ENCODE results near the gene CCDC97. TPM values are rescaled to one million over a fixed set of nuclear protein-coding genes. Genes with fewer than 3 reads are reported as not detected.
"Not testable (repeated sequence)": the region's sequence is repeated elsewhere in the genome, so short reads cannot be mapped to it uniquely, and the experiment has no call there.

The CCDC97 gene
- total and polyA plus RNA-seq, 5 donors from 2014 or later: 17.7 to 43.7 (median 20.1) TPM

DNA sequence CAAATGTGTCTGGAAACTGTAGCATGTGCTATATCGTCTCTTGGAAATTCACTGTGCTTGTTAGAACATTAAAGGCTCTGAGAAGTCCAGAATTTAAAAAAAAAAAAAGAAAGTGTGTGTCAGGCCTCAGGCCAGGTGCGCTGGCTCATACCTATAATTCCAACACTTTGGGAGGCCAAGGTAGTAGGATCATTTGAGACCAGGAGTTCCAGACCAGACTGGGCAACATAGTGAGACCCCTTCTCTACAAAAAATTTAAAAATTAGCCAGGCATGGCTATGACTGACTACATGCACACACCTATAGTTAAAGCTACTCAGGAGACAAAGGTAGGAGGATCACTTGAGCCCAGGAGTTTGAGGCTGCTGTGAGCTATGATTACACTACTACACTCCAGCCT is 40.9 kb upstream of the CCDC97 start:
- Histone ChIP-seq H3K27ac (ENCODE audit: insufficient read depth, low read length, poor library complexity, severe bottlenecking) (no peak overlapping the region), H3K9me3 (ENCODE audit: control insufficient read depth in 2 of 2, low read length in 2 of 2) (no peaks in the 10 kb centered on the region), H3K4me1 (ENCODE audit: control insufficient read depth, insufficient read depth, low read length, poor library complexity, severe bottlenecking) (peaks cover 27% of the 10 kb centered on the region), H3K4me3 (ENCODE audit: low read depth, low read length) (no peak overlapping the region), H3K36me3 (ENCODE audit: control insufficient read depth, insufficient read depth, low read length) (peaks cover 68% of the 10 kb centered on the region), H3K27me3 (ENCODE audit: control insufficient read depth, insufficient read depth, low read length) (no peaks in the 10 kb centered on the region)
- Mint-ChIP-seq H3K9me3 (no peaks in the 10 kb centered on the region), H3K36me3 (peaks cover 44% of the 10 kb centered on the region), H3K27ac (no peak overlapping the region), H3K4me1 (peaks cover 0 to 38% (median 26%) of the 10 kb centered on the region in 4 donors), H3K4me3 (no peak overlapping the region), H3K27me3 (no peaks in the 10 kb centered on the region)
- DNase-seq (no peak), ATAC-seq (ENCODE audit: low read depth in 2 of 2) (no peak)

- no peak for ATAC-seq (ENCODE audit: low read depth in 2 of 2)
- Mint-ChIP-seq H3K27me3 (no peaks in the 10 kb centered on the region), H3K9me3 (no peaks in the 10 kb centered on the region), H3K4me1 (peaks cover 0 to 36% (median 26%) of the 10 kb centered on the region in 4 donors), H3K27ac (no peak overlapping the region), H3K4me3 (no peak overlapping the region), H3K36me3 (peaks cover 48% of the 10 kb centered on the region)
- Histone ChIP-seq H3K4me1 (ENCODE audit: control insufficient read depth, insufficient read depth, low read length, poor library complexity, severe bottlenecking) (peaks cover 27% of the 10 kb centered on the region), H3K27ac (ENCODE audit: insufficient read depth, low read length, poor library complexity, severe bottlenecking) (no peak overlapping the region), H3K27me3 (ENCODE audit: control insufficient read depth, insufficient read depth, low read length) (no peaks in the 10 kb centered on the region), H3K4me3 (ENCODE audit: low read depth, low read length) (no peak overlapping the region), H3K9me3 (ENCODE audit: control insufficient read depth in 2 of 2, low read length in 2 of 2) (no peaks in the 10 kb centered on the region), H3K36me3 (ENCODE audit: control insufficient read depth, insufficient read depth, low read length) (peaks cover 73% of the 10 kb centered on the region)
- DNase-seq: no peak
Measured at GRCh38 chr19:41269571-41269970, 40.4 kb upstream of the CCDC97 start.

DNA sequence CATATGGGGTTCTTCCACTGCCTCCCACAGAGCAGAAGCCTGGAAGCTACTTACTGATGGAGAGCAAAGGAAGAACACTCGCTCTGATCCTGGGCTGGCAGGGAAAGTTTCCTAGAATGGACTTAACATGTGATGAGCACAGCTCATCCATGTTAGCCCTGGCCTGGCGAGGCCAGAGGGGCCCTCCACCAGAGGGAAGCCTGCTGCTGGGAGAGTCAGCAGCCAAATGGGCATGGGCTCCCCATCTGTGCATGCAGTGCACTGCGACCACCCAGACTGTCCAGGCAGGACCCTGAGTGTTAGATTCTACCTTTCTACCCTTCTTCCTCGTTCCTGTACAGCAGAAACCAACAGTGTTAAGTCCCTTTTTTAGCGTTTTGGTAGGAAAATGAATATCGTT is 36.9 kb upstream of the CCDC97 start:
- Mint-ChIP-seq H3K27ac (peak overlapping the region in 2 of 3 donors; percentile 17 to 84), H3K9me3 (no peaks in the 10 kb centered on the region), H3K4me3 (peak overlapping the region in 1 of 4 donors; percentile 19), H3K36me3 (peaks cover 53% of the 10 kb centered on the region), H3K4me1 (peaks cover 0 to 18% (median 3%) of the 10 kb centered on the region in 4 donors), H3K27me3 (no peaks in the 10 kb centered on the region)
- H3K27me3 ChIP-seq (ENCODE audit: control insufficient read depth, insufficient read depth, low read length): no peaks in the 10 kb centered on the region
- no peak overlapping the region for H3K4me3 ChIP-seq (ENCODE audit: low read depth, low read length)
- no peak overlapping the region for H3K27ac ChIP-seq (ENCODE audit: insufficient read depth, low read length, poor library complexity, severe bottlenecking)
- peaks cover 96% of the 10 kb centered on the region for H3K36me3 ChIP-seq (ENCODE audit: control insufficient read depth, insufficient read depth, low read length)
- ATAC-seq (ENCODE audit: low read depth in 2 of 2) (no peak), DNase-seq (no peak)
- no peaks in the 10 kb centered on the region for H3K9me3 ChIP-seq (ENCODE audit: control insufficient read depth in 2 of 2, low read length in 2 of 2)
- H3K4me1 ChIP-seq (ENCODE audit: control insufficient read depth, insufficient read depth, low read length, poor library complexity, severe bottlenecking): no peaks in the 10 kb centered on the region

- Mint-ChIP-seq H3K27me3 (no peaks in the 10 kb centered on the region), H3K36me3 (peaks cover 60% of the 10 kb centered on the region), H3K27ac (no peak overlapping the region), H3K9me3 (no peaks in the 10 kb centered on the region), H3K4me3 (no peak overlapping the region), H3K4me1 (peaks cover 0 to 17% (median 2%) of the 10 kb centered on the region in 4 donors)
- H3K4me3 ChIP-seq (ENCODE audit: low read depth, low read length): no peak overlapping the region
- H3K36me3 ChIP-seq (ENCODE audit: control insufficient read depth, insufficient read depth, low read length): peaks cover 96% of the 10 kb centered on the region
- no peaks in the 10 kb centered on the region for H3K27me3 ChIP-seq (ENCODE audit: control insufficient read depth, insufficient read depth, low read length)
- H3K27ac ChIP-seq (ENCODE audit: insufficient read depth, low read length, poor library complexity, severe bottlenecking): no peak overlapping the region
- no peaks in the 10 kb centered on the region for H3K4me1 ChIP-seq (ENCODE audit: control insufficient read depth, insufficient read depth, low read length, poor library complexity, severe bottlenecking)
- DNase-seq (no peak), ATAC-seq (ENCODE audit: low read depth in 2 of 2) (no peak)
- no peaks in the 10 kb centered on the region for H3K9me3 ChIP-seq (ENCODE audit: control insufficient read depth in 2 of 2, low read length in 2 of 2)
Measured at GRCh38 chr19:41274802-41275201, 35.2 kb upstream of the CCDC97 start.

DNA sequence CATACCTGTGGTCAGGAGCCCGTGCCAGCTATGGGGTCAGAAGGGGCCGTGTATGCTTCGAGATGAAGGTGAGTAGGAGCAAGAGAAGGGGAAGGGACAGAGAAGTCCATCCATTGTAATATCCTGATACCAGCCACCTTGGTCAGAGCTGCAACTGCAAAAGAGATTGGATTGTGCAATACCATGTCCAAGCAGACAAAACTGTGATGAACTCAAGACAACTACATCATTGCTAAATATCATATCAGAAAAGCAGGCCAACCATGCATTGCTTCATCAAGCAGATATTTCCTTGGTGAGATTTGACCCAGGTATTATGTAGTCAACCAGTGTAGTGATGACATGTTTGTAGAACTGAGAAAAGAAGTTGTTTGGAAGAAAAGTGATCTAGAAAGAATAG is 33.7 kb upstream of the CCDC97 start:
- Histone ChIP-seq H3K36me3 (ENCODE audit: control insufficient read depth, insufficient read depth, low read length) (peaks cover 97% of the 10 kb centered on the region), H3K4me3 (ENCODE audit: low read depth, low read length) (no peak overlapping the region)

GRCh38 chr19:41278478-41278877 is 31.5 kb upstream of the CCDC97 start:
- Histone ChIP-seq H3K4me3 (ENCODE audit: low read depth, low read length) (no peak overlapping the region), H3K36me3 (ENCODE audit: control insufficient read depth, insufficient read depth, low read length) (peaks cover 88% of the 10 kb centered on the region), H3K9me3 (ENCODE audit: control insufficient read depth in 2 of 2, low read length in 2 of 2) (no peaks in the 10 kb centered on the region), H3K27ac (ENCODE audit: insufficient read depth, low read length, poor library complexity, severe bottlenecking) (no peak overlapping the region), H3K27me3 (ENCODE audit: control insufficient read depth, insufficient read depth, low read length) (no peaks in the 10 kb centered on the region), H3K4me1 (ENCODE audit: control insufficient read depth, insufficient read depth, low read length, poor library complexity, severe bottlenecking) (no peaks in the 10 kb centered on the region)
- Mint-ChIP-seq H3K4me3 (no peak overlapping the region), H3K27ac (no peak overlapping the region), H3K27me3 (no peaks in the 10 kb centered on the region), H3K4me1 (peaks cover 0 to 9% (median 0%) of the 10 kb centered on the region in 4 donors), H3K36me3 (peaks cover 60% of the 10 kb centered on the region), H3K9me3 (no peaks in the 10 kb centered on the region)
- no peak for DNase-seq
- ATAC-seq (ENCODE audit: low read depth in 2 of 2): no peak

More for the DNA sequence above, 33.7 kb upstream of the CCDC97 start:
- Mint-ChIP-seq H3K27me3 (no peaks in the 10 kb centered on the region), H3K4me3 (no peak overlapping the region), H3K4me1 (peaks cover 0 to 20% (median 2%) of the 10 kb centered on the region in 4 donors), H3K36me3 (peaks cover 70% of the 10 kb centered on the region), H3K9me3 (no peaks in the 10 kb centered on the region), H3K27ac (no peak overlapping the region)
- H3K9me3 ChIP-seq (ENCODE audit: control insufficient read depth in 2 of 2, low read length in 2 of 2): no peaks in the 10 kb centered on the region
- H3K27ac ChIP-seq (ENCODE audit: insufficient read depth, low read length, poor library complexity, severe bottlenecking): no peak overlapping the region
- no peaks in the 10 kb centered on the region for H3K27me3 ChIP-seq (ENCODE audit: control insufficient read depth, insufficient read depth, low read length)
- no peaks in the 10 kb centered on the region for H3K4me1 ChIP-seq (ENCODE audit: control insufficient read depth, insufficient read depth, low read length, poor library complexity, severe bottlenecking)
- no peak for ATAC-seq (ENCODE audit: low read depth in 2 of 2)
- DNase-seq: no peak

DNA sequence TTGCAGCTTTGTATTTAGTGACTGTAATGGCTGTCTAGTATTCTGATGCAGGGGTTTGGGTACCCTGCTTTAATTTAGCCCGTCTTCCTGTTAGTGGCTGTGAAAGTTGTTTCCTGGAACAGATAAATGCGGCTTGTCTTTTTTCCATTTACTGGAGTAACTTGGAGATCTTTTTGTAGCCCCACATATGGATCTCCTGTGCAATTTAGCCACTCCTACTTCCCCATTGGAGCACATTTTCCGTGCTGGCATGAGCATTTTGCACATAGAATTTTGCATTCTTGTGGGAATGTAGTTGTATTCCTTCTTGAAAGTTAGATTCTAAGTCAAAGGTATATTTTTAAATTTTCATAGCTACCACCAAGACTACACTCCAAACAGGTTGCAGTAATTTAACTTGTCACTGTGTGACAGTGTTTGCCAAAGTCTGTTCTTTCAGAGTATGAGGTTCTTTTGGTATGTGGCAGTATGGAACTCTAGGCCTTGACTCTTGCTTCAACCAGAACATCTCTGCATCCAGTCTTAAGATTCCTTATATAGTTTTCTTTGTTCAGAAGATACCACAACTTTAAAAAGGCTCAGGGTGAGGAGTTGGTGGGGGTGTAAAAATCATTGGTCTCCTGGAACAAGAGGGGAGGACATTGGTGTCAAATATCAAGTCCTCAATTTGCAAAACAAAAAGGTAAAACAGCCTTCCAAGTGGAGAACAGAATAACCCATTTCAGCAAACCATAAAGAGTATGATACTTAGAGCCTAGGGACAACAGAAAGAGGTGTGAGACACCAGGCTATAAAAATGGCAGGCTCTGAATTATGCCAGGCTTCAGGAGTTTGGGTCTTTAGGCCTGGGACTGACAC is 21.1 kb upstream of the CCDC97 start:
- Mint-ChIP-seq H3K4me1 (peaks cover 0 to 10% (median 1%) of the 10 kb centered on the region in 4 donors), H3K27me3 (no peaks in the 10 kb centered on the region), H3K4me3 (no peak overlapping the region), H3K36me3 (peaks cover 27% of the 10 kb centered on the region), H3K9me3 (no peaks in the 10 kb centered on the region), H3K27ac (peak overlapping the region in 2 of 3 donors; percentile 38 to 52)
- H3K4me1 ChIP-seq (ENCODE audit: control insufficient read depth, insufficient read depth, low read length, poor library complexity, severe bottlenecking): no peaks in the 10 kb centered on the region
- ATAC-seq (ENCODE audit: low read depth in 2 of 2): no peak
- no peak for DNase-seq
- no peak overlapping the region for H3K27ac ChIP-seq (ENCODE audit: insufficient read depth, low read length, poor library complexity, severe bottlenecking)
- H3K36me3 ChIP-seq (ENCODE audit: control insufficient read depth, insufficient read depth, low read length): peaks cover 85% of the 10 kb centered on the region
- no peaks in the 10 kb centered on the region for H3K27me3 ChIP-seq (ENCODE audit: control insufficient read depth, insufficient read depth, low read length)
- no peaks in the 10 kb centered on the region for H3K9me3 ChIP-seq (ENCODE audit: control insufficient read depth in 2 of 2, low read length in 2 of 2)
- H3K4me3 ChIP-seq (ENCODE audit: low read depth, low read length): no peak overlapping the region

- H3K36me3 Mint-ChIP-seq: peaks cover 30% of the 10 kb centered on the region
- peaks cover under 1 to 15% (median 2%) of the 10 kb centered on the region in 4 donors for H3K4me1 Mint-ChIP-seq
- H3K4me1 ChIP-seq (ENCODE audit: control insufficient read depth, insufficient read depth, low read length, poor library complexity, severe bottlenecking); H3K4me3 Mint-ChIP-seq; H3K9me3 ChIP-seq (ENCODE audit: control insufficient read depth in 2 of 2, low read length in 2 of 2); H3K4me3 ChIP-seq (ENCODE audit: low read depth, low read length); H3K27me3 ChIP-seq (ENCODE audit: control insufficient read depth, insufficient read depth, low read length); H3K9me3 Mint-ChIP-seq; DNase-seq; H3K27me3 Mint-ChIP-seq; H3K27ac Mint-ChIP-seq; H3K27ac ChIP-seq (ENCODE audit: insufficient read depth, low read length, poor library complexity, severe bottlenecking); ATAC-seq (ENCODE audit: low read depth in 2 of 2): not testable (repeated sequence)
- peaks cover 87% of the 10 kb centered on the region for H3K36me3 ChIP-seq (ENCODE audit: control insufficient read depth, insufficient read depth, low read length)
Measured at GRCh38 chr19:41289814-41290213, 20.2 kb upstream of the CCDC97 start.

Data from CD4-positive, CD25-positive, alpha-beta regulatory T cell (primary cell).